HL-60 (cell line): ENCODE results near the gene GABPB1.

ENCODE experiments used
- TF ChIP-seq, protein P1 (sequence below): IDR thresholded peaks from one replicate; pipeline ENCODE4 v1.5.1; 2011; ENCODE audit warnings: low read length, control low read depth, inconsistent platforms; ENCODE audit not compliant: insufficient read depth
- TF ChIP-seq, protein P2 (sequence below): IDR thresholded peaks from 2 replicates; pipeline ENCODE4 v1.6.1; 2012; ENCODE audit warnings: low read depth; ENCODE audit not compliant: insufficient replicate concordance

DNA sequence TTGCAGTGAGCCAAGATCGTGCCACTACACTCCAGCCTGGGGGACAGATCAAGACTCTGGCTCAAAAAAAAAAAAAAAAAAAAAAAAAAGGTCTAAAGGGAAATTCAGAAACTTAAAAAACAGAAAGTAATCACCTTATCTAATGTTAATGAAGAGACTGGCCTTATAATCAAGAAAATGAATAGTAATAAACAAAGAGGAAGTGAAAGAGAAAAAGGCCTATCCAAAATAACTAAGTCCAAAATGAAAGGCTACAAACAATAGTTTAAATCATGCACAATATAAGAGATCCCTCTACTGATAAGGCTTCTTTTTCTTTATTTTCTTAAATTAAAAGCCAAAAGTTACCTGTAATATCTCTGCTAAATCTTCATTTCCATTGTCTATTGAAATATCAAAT, 52.4 kb downstream of the GABPB1 start:
- TF ChIP-seq, protein P1, sequence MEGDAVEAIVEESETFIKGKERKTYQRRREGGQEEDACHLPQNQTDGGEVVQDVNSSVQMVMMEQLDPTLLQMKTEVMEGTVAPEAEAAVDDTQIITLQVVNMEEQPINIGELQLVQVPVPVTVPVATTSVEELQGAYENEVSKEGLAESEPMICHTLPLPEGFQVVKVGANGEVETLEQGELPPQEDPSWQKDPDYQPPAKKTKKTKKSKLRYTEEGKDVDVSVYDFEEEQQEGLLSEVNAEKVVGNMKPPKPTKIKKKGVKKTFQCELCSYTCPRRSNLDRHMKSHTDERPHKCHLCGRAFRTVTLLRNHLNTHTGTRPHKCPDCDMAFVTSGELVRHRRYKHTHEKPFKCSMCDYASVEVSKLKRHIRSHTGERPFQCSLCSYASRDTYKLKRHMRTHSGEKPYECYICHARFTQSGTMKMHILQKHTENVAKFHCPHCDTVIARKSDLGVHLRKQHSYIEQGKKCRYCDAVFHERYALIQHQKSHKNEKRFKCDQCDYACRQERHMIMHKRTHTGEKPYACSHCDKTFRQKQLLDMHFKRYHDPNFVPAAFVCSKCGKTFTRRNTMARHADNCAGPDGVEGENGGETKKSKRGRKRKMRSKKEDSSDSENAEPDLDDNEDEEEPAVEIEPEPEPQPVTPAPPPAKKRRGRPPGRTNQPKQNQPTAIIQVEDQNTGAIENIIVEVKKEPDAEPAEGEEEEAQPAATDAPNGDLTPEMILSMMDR, result no peak
- TF ChIP-seq, protein P2, sequence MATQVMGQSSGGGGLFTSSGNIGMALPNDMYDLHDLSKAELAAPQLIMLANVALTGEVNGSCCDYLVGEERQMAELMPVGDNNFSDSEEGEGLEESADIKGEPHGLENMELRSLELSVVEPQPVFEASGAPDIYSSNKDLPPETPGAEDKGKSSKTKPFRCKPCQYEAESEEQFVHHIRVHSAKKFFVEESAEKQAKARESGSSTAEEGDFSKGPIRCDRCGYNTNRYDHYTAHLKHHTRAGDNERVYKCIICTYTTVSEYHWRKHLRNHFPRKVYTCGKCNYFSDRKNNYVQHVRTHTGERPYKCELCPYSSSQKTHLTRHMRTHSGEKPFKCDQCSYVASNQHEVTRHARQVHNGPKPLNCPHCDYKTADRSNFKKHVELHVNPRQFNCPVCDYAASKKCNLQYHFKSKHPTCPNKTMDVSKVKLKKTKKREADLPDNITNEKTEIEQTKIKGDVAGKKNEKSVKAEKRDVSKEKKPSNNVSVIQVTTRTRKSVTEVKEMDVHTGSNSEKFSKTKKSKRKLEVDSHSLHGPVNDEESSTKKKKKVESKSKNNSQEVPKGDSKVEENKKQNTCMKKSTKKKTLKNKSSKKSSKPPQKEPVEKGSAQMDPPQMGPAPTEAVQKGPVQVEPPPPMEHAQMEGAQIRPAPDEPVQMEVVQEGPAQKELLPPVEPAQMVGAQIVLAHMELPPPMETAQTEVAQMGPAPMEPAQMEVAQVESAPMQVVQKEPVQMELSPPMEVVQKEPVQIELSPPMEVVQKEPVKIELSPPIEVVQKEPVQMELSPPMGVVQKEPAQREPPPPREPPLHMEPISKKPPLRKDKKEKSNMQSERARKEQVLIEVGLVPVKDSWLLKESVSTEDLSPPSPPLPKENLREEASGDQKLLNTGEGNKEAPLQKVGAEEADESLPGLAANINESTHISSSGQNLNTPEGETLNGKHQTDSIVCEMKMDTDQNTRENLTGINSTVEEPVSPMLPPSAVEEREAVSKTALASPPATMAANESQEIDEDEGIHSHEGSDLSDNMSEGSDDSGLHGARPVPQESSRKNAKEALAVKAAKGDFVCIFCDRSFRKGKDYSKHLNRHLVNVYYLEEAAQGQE, result no peak
